GM21528 (cell line): ENCODE data around the gene GABARAPL2.

Source experiments
- ATAC-seq: cut with Tn5 transposase; IDR thresholded peaks from one replicate; pipeline ENCODE4 v1.9.1; 2021; ENCODE audit warnings: mild to moderate bottlenecking, moderate library complexity; ENCODE audit not compliant: unreplicated experiment, low FRiP score

GABARAPL2 gene

DNA sequence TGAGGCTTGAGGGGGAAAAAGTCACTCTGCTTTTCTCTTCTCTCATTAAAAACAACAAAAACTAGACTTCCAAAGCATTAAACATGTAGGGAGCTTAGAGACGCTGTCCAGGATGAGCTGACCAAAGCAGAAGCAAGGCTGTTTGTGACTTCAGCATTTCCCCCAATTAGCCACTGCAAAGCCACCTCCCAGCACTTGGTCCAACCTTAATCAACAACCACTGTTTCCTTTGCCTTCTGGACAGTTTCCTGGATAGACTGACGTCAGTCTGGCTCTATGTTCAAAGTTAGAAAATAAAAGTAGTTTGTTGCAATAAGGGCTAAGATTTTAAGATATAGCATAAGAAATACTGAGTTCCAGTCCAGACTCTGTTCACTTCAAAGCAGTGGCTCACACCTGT, 13.2 kb upstream of the GABARAPL2 start:
- ATAC-seq: no peak

DNA sequence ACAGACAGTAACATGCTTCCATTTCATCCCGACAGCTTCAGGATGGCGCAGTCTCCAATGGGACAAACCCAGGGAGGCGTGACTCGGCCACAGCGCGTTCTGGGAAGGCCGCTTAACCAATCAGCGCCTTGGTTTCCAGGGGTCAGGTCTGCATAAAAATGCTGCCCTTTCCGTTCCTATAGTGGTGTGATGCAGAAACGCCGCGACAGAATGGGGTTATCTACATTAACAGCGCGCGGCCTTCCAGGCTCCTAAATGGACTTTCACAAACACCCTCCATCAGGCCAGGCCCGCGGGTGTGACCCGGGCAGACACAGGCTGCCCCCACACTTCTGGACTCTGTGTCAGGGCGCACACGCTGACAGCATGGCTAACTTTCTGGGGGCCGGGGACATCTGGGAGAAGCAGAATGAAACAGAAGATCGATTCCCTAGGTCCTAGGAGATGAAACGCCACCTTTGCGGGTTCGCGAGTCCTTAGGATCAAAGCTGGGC, 10.9 kb upstream of the GABARAPL2 start:
- ATAC-seq: peak; percentile 28

DNA sequence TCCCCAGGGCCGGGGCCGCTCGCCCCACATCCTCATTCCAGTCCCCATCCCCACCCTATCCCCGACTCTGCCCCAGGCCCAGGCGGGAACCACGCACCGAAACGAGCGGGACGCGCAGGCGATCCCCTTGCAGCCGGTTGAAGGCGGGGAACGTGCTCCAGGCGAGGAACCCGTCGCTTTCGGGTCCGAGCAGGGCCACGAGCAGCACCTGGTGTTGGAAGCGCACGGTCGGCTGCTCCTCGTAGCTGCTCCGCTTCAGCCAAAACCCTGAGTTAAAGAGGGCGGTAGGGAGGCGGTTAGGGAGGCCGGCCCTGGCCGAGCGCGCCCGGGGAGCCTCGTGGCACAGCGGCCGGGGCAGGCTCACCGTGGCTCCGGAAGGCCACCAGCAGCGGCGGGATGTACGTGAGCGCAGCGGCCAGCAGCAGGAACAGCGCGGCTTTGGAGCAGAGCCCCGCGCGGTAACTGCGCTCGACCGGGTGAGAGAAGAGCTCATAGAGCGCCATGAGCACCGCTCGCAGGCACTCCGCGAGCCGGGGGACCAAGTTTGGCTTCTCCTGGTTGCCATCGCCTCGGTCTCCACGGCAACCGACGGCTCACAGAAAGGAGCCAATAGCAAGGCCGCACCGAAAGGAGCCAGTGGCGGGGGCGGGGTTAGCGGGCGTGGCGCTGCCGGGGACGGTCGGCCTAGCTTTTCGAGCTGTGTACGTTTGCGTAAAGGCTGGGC, 10.3 kb upstream of the GABARAPL2 start, which contains the start of gene TMEM231:
TMEM231 (minus strand) TSS at position 546 of the 724 bp plus-strand sequence; CDS start at position 503, 43 bp downstream.
- ATAC-seq: peak; percentile 96

DNA sequence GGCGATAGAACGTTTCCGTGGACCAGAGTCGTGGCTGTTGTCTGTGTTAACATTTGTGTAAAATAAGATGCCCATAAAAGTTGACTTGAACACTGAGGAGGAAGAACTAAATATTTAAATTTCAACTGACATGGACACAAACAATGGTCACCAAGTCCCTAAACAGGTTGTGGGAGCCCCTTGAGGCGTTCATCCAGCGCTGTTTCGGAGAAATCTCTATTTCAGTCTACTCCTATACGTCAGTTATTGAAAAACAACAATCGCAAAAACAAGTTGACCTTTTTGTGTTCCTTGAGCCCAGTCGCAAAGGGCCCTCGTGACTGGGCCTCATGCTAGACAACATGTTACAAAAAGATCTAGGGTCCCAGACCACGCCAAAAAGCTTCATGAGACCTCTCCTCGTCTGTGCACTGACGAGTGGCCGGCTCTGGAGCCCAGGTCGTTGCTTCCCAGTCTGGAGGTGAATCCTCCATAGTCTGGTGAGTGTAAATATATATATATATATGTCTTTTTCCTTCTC, 9.7 kb upstream of the GABARAPL2 start:
- no peak for ATAC-seq

DNA sequence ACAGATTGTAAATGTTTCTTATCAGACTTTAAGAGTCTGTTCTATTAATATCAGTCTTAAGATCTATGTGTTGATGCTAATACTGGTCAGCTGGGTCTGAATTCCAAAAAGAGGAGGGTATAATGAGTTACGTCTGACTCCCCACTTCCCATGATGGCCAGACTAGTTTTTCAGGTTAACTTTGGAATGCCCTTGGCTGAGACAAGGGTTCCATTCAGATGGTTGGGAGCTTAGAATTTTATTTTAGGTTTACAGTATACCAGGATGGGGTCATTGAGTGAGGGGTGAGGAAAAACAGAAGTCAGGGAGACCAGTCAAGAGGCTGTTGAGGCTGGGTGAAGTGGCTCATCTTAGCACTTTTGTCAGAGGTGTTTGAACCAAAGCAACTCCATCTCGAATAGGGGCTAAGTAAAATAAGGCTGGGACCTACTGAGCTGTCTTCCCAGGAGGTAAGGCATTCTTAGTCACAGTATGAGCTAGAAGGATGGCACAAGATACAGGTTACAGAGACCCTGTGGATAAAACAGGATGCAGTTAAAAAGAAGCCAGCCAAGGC, 7.3 kb upstream of the GABARAPL2 start:
- ATAC-seq: no peak

DNA sequence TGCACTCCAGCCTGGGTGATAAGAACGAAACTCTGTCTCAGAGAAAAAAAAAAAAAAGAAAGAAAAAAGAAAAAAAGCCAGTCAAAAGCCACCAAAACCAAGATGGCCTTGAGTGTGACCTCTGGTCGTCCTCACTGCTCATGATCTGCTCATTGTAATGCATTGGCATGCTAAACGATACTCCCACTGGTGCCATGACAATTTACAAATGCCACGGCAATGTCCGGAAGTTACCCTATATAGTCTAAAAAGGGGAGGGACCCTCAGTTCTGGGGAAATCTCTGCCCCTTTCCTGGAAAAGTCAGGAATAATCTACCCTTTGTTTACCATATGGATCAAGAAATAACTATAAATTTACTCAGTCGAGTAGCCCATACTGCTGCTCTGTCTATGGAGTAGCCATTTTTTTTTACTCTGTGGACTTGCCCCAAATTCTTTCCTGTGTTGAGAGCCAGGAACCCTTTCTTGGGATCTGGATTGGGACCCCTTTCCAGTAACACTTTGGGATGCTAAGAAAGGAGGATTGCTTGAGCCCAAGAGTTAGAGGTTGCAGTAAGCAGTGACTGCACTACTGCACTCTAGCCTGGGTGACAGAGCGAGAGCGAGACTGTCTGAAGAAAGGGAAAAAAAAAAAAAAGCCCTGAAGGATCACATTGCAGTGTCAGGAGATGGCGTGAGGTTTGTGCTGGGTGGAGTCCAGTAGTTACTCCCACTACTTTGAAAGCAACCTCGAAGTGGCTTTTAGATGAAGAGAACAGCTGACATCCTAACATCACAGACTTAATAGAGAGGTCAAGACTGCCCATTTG, 6.4 kb upstream of the GABARAPL2 start:
- ATAC-seq: no peak

DNA sequence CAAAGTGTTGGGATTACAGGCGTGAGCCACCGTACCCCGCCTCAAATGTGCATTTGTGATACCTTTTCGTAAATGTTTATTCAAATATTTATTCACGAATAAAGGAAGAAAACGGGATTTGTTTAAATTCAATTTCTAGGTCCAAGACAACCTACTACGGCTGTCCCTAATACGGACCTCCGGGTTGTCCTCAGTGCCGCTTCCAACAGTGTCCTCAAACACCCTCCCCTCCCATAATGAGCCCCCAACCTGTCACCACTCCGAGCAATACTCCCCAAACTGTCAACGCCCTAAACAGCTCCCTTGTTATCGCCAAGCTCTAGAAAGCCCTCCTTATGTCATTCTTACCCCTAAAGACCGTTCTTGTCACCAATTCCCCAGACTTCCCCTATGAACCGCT, 539 bp upstream of the GABARAPL2 start:
- ATAC-seq: peak; percentile 16

DNA sequence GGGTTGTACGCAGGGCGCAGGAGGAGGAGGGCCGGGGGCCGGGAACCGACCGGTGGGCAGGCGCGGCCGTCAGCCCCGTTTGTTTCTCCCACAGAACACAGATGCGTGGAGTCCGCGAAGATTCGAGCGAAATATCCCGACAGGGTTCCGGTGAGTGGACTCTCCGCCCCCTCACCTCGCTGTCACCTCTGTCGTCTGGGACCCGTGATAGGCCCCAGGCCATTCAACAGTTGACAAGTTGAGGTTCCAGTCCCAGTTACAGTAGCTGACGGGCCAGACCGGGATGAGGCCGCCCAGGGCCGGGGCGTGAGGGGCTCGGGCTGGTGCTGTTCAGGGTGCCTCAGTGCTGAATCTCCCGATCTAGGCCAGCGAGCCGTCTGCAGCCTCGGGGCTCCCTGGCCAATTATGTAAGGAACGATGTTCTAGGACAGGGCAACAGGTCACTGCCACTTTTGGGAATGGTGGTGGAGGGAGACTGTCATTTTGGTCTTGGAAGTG, 628 bp downstream of the GABARAPL2 start:
- peak; percentile 9 for ATAC-seq

DNA sequence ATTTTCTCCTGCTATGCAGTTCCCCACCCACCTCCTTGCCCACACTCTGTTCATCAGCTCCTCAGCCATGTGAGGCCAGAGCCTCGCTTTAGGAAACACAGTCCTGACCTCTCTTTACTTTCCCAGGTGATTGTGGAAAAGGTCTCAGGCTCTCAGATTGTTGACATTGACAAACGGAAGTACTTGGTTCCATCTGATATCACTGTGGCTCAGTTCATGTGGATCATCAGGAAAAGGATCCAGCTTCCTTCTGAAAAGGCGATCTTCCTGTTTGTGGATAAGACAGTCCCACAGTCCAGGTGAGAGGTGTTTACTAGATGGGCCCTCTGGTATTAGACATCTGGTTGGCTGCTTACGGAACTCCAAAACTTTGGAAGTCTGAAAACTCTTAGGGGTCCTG, 1.7 kb downstream of the GABARAPL2 start:
- ATAC-seq: no peak

DNA sequence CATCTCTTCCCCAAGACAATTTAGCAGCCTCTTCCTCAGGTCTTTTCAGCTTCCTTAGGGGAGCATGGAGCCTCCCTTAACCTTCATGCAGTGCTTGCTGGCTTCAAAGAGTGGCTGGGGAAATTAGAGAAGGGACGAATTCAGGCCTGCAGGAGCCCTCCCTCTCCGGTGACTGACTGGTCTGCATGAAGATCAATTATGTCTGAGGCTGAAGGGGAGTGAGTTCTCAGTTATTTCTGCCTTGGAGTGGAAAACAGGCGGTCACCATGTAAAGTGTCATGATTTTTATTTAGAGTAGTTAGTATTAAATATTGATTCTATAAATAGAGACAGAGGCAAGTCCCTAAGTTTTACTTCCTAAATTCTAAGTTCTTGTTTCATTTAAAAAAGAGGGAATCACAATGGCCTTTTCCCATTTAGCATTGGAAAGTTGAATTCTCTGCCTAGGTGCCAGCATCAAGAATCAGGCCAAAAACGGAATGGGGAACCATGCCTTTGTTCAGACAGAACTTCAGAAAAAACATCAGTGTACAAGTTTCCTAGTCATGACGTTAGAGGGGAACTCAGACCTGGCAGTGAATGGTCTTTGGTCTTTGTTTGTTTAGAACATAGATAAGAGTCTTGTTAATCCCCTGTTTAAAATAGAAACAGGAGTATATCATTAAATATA, 4.4 kb downstream of the GABARAPL2 start:
- ATAC-seq: no peak

DNA sequence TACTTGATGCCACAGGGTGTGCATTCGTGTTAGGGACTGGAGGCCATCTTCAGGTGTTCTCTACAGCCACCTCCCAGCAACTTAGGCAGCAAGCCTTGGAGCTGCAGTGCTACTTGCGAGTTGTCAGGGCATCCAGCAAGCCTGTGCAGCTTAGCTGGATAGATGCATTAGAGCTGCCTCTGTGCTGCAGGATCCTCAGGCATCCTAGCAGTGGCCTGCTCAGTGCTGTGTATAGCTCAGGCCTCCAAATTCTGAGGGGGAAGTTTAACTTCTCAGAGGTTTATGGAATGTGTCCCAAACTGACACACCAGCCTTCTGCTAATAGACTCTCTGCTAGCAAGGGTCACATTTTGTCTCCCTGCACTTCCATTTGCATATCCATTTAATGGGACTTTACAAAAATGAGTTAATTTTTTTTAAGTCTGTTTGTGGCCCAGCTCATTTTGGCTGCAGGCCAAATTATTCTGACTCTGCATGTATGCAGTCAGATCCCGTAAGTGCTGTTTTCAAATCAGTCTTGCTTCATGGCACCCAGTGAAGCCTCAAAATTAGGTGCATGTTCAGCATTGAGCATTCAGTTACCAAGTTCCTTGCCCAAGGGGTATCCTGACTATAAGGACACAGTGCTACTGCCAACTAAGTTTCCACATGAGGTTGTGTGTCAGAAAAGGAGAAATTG, 6.8 kb downstream of the GABARAPL2 start:
- ATAC-seq: no peak

DNA sequence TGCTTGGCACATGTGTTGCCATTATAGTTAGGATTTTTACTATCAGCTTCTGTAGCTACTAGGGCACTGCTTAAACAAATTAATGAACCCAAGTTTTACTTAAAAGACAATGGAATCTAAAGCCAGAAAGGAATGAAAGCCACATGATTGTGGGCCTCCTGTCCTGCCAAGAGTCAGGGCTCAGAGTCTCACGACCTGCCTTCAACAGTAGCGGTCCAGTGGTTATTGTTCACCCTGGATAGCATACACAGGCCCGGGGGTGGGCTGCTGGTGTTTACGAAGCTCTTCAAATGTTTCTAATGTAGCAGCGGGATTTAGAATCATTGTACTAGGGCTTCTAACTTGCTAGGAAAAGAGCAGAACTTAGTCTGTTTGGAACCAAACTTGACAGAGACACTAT, 7.8 kb downstream of the GABARAPL2 start:
- no peak for ATAC-seq

DNA sequence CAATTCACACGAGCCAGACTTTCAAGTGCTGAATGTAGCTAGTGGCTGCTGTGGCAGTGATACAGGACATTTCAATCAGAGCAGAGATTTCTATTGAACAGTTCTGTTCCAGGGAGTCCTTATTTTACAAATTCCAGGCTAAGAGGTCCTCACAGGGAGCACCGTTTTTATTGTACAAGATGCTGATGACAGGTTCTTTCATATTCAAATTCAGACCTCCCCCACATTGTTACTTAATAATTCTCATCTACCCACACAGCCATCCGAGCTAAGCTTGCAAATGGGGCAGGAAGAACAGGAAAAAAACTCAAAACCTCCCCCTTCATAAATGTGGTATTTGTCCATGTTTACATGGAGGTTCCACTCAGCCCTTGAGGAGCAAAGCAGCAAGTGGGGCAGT, 9.8 kb downstream of the GABARAPL2 start:
- no peak for ATAC-seq

DNA sequence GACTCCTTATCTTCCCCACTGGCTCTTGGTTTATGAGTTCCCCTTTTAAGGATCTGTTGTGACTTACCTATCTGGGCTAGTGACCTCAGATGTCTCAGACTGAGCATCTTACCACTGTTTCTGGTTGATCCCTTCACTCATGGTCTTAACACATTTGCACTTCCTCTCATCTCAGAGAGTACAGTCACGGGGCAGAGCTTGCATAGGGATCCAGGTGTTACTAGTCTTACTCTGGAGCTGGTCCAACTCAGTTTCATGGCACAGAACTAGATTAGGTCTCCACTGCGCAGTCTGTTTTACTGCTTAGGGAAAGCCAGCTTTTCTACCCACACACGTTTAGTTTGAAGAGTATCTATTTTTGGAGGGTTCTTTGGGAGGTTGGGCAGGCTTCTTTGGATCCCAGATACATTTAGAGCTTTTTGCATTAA, 10.2 kb downstream of the GABARAPL2 start:
- ATAC-seq: peak; percentile 49

DNA sequence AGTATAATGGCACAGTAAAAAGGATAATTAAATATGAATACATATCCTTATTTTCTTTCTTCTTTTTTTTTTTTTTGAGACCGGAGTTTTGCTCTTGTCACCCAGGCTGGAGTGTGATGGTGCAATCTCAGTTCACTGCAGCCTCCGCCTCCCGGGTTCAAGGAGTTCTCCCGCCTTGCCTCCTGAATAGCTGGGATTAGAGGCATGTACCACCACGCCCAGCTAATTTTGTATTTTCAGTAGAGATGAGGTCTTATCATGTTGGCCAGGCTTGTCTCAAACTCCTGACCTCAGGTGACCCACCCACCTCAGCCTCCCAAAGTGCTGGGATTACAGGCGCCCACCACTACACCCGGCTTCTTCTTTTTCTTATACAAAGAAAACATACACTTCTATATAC, 12.0 kb downstream of the GABARAPL2 start:
- no peak for ATAC-seq

DNA sequence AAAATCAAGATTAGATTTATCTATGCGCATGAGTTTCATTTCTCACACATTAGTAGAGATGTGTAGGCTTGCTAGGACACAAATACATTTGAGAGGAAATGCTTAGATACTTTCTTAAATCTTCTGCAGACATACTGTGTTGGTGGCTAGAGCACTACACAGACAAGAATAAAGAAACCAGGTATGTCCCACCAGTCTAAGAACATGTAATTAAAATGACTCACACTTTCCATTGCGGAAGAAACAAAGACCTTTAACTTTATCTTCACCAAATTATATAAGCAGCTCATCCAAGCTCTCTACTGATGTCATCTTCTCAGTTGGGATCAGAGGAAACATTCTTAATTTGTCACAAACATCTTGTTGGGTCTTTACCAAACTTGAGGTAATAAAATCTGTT, 12.5 kb downstream of the GABARAPL2 start:
- ATAC-seq: no peak

DNA sequence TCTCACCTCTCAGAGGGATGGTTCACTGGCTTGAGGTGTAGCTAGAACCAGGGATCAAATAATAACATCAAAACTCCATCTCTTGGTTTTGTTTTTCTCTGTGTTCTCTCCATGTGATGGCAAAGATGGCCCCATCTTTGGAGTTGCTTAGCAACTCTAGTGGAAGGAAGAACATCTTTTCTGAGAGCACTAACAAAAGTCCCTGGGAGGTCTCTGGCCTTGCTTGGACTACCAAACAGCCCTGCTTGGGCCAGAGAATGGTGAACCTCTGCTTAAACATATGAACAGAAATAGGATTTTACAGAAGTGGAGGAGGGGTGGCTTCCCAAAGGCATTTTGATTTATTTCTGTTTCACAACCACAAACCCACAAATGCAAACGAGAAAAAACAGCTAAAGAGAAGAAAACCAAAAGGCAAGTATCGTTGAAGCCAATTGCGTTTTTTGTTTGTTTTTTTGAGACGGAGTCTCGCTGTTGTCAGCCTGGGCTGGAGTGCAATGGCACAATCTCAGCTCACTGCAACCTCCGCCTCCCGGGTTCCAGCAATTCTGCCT, 13.2 kb downstream of the GABARAPL2 start:
- ATAC-seq: no peak

DNA sequence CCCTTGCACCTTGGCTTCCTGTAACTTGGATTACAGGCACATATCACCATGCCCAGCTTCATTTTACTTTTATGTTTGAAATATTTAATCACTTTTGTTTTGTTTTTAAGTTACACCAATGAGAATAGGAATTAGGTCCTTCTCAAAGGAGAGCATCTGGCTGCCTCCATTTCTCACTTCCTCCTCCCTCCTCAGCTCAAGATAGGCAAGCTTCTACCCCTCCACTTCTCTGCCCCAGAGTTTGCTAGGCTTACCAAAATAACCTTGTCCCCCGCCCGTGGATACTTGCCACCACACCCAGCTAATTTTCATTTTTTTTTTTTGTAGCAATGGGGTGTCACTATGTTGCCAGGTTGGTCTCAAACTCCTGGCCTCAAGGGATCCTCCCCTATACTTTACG, 17.9 kb downstream of the GABARAPL2 start:
- peak; percentile 70 for ATAC-seq

DNA sequence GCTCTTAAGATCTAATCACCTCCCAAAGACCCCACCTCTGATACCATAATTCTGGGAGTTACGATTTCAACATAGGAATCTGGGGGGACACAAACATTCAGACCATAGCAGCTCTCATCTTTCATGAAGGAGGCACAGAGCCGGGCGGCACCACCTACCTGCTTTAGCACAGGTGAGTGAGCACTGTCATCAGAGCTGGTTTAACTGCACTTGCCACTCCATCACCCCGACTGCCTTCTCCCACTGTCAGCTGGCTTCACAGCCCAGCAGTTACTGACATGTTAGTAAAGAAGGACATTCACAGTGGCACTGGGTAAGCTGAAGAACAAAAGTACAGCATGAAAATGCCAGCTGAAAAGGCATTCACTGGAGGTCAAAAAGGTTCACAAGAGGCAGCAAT, 22.5 kb downstream of the GABARAPL2 start:
- no peak for ATAC-seq

DNA sequence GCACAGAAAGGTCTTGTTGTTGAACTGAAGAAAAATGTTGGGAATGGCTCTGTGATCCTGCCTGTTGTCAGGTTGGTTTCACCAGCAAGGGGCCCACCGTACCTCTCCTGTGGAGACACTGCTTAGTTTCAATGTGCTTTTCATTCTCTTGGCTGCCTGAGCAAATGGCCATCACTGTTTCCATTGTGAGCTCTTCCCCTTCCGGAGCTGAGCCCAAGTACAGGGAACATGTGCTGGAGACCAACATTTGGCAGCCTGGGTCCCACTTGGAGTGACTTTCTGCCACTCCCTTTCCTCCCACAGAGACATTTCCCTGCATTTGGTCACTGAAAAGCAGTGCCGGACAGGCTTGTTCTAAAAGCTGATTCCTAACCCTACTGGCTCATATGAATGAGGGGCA, 23.1 kb downstream of the GABARAPL2 start:
- no peak for ATAC-seq
